GM12878 (cell line): ENCODE measurements around the gene SPSB3. TPM values are rescaled to one million over a fixed set of nuclear protein-coding genes. Genes with fewer than 3 reads are reported as not detected.

Experiments used
- ATAC-seq: fragments of 200-7000 bp; cut with Tn5 transposase; 3 replicates; pipeline ENCODE4 v1.9.1; 2020; ENCODE audit warnings: mild to moderate bottlenecking, moderate library complexity
- BruUV-seq: library from RNA; stranded (reverse); fragments of 400-500 nt; replicated peaks from 2 replicates; lab custom pipeline; 2021; lab: Mats Ljungman, UMichigan
- CTCF ChIA-PET: fragments of 300-600 bp; sonication (Branson Sonifier 250); formaldehyde crosslinking; extraction: SDS; loops from one replicate; lab custom pipeline; 2021; ENCODE audit warnings: inconsistent platforms; lab: Yijun Ruan, JAX
- POLR2A ChIA-PET: fragments of 350-600 bp; formaldehyde crosslinking; extraction: SDS; loops from one replicate; lab custom pipeline; 2021; ENCODE audit warnings: inconsistent platforms; lab: Charles Lee
- RAD21 ChIA-PET: fragments of 300-600 bp; sonication (Branson Sonifier 250); formaldehyde crosslinking; loops from one replicate; lab custom pipeline; 2023; ENCODE audit warnings: antibody characterized with exemption; ENCODE audit not compliant: unreplicated experiment; lab: Charles Lee
- SMC1A ChIA-PET: fragments of 300-600 bp; sonication (Branson Sonifier 250); formaldehyde crosslinking; loops from one replicate; lab custom pipeline; 2023; ENCODE audit not compliant: unreplicated experiment, uncharacterized antibody; lab: Charles Lee
- DNase-seq: peaks from one replicate; pipeline ENCODE4 v3.0.0-alpha.2; 2011; ENCODE audit warnings: low read depth, low spot score
- FAIRE-seq: peaks from 3 replicates; lab custom pipeline; 2011; peaks lifted over from hg19 to GRCh38; lab: Jason Lieb, UNC
- H2AFZ ChIP-seq: 2 replicates; pipeline ENCODE4 v1.6.0; 2011; ENCODE audit warnings: low read depth, low read length, control low read depth; ENCODE audit not compliant: control insufficient read depth
- H3K27ac ChIP-seq: 2 replicates; pipeline ENCODE4 v1.5.1; 2011; ENCODE audit warnings: control low read depth; ENCODE audit not compliant: control insufficient read depth, insufficient read depth
- H3K27me3 ChIP-seq, 2 experiments: replicated peaks in 1 of 2; 2 replicates each; pipeline versions ENCODE4 v1.6.0 to v1.6.1; 2011; ENCODE audit warnings: low read length in 1 of 2; ENCODE audit not compliant: control insufficient read depth in 2 of 2, insufficient read depth in 2 of 2
- H3K36me3 ChIP-seq, 2 experiments: 2 replicates each; pipeline ENCODE4 v1.5.1; 2011; ENCODE audit warnings: low read length in 1 of 2; ENCODE audit not compliant: control insufficient read depth in 2 of 2, insufficient read depth in 2 of 2
- H3K4me1 ChIP-seq: 2 replicates; pipeline ENCODE4 v1.6.1; 2011; ENCODE audit warnings: mild to moderate bottlenecking, low read length, moderate library complexity, mixed read lengths; ENCODE audit not compliant: control insufficient read depth, insufficient read depth
- H3K4me2 ChIP-seq: 2 replicates; pipeline ENCODE4 v1.6.0; 2011; ENCODE audit warnings: control low read depth; ENCODE audit not compliant: control insufficient read depth, insufficient read depth
- H3K4me3 ChIP-seq: fragments of 200-600 bp; sonication (generic); 2 replicates; pipeline ENCODE4 v1.5.1; 2016
- H3K79me2 ChIP-seq: 2 replicates; pipeline ENCODE4 v1.6.0; 2011; ENCODE audit warnings: low read length; ENCODE audit not compliant: control insufficient read depth, insufficient read depth
- H3K9ac ChIP-seq: 2 replicates; pipeline ENCODE4 v1.8.0; 2011; ENCODE audit warnings: low read length, control low read depth, mixed read lengths; ENCODE audit not compliant: control insufficient read depth, insufficient read depth
- H3K9me3 ChIP-seq: replicated peaks from 3 replicates; pipeline ENCODE4 v1.5.1; 2011; ENCODE audit warnings: mild to moderate bottlenecking, low read length; ENCODE audit not compliant: control insufficient read depth, insufficient read depth
- H4K20me1 ChIP-seq: 2 replicates; pipeline ENCODE4 v1.6.0; 2011; ENCODE audit not compliant: control insufficient read depth, insufficient read depth
- HDAC2 ChIP-seq: fragments of 200-600 bp; sonication (generic); IDR thresholded peaks from 2 replicates; pipeline ENCODE4 v1.6.1; 2017
- IRF4 ChIP-seq: IDR thresholded peaks from 2 replicates; pipeline ENCODE4 v1.6.1; 2011; ENCODE audit warnings: low read depth, low read length
- LARP7 ChIP-seq: fragments of 450-650 bp; IDR thresholded peaks from 2 replicates; pipeline ENCODE4 v1.6.1; 2017; ENCODE audit warnings: mild to moderate bottlenecking
- MXI1 ChIP-seq: fragments of 150-350 bp; IDR thresholded peaks from 2 replicates; pipeline ENCODE4 v1.6.1; 2011; ENCODE audit warnings: low read depth, mild to moderate bottlenecking, inconsistent platforms, low read length, improper control_type of control experiment
- NFIC ChIP-seq: IDR thresholded peaks from 2 replicates; pipeline ENCODE4 v1.6.1; 2012; ENCODE audit warnings: low read depth, mild to moderate bottlenecking, inconsistent platforms, low read length, moderate library complexity
- POLR2AphosphoS5 ChIP-seq: IDR thresholded peaks from 2 replicates; pipeline ENCODE4 v1.6.1; 2011; ENCODE audit warnings: mild to moderate bottlenecking, low read length, inconsistent platforms
- RAD21 ChIP-seq: IDR thresholded peaks from 2 replicates; pipeline ENCODE4 v1.6.1; 2011; ENCODE audit warnings: mild to moderate bottlenecking, low read depth, low read length, moderate library complexity; ENCODE audit not compliant: insufficient read depth
- RCOR1 ChIP-seq: conservative IDR thresholded peaks from 2 replicates; pipeline ENCODE4 v1.6.1; 2012; ENCODE audit warnings: low read depth, low read length, improper control_type of control experiment
- SPI1 ChIP-seq: IDR thresholded peaks from 2 replicates; pipeline ENCODE4 v1.6.1; 2011; ENCODE audit warnings: low read depth, mild to moderate bottlenecking, low read length, moderate library complexity, borderline replicate concordance; ENCODE audit not compliant: insufficient read depth
- YBX1 ChIP-seq: fragments of 450-650 bp; IDR thresholded peaks from 2 replicates; pipeline ENCODE4 v1.6.1; 2016; ENCODE audit warnings: antibody characterized with exemption
- ZSCAN29 ChIP-seq: fragments of 450-650 bp; IDR thresholded peaks from 2 replicates; pipeline ENCODE4 v1.6.1; 2017; ENCODE audit warnings: mild to moderate bottlenecking, moderate library complexity
- WGBS: methylation state at CpG from one replicate; pipeline ENCODE4 v1.1.6; 2016; ENCODE audit warnings: low lambda C conversion rate; ENCODE audit not compliant: insufficient replicate concordance, insufficient coverage; ENCODE audit errors: missing lambda C conversion rate; 5-methylcytosine and 5-hydroxymethylcytosine counted together
- in situ Hi-C: fragments of 300-500 bp; cut with MboI; formaldehyde crosslinking; loops from 9 replicates; pipeline ENCODE4 v1.14.3; 2018; ENCODE audit warnings: mixed read lengths
- intact Hi-C: fragments of 100-400 bp; cut with micrococcal nuclease; formaldehyde crosslinking; loops from one replicate; pipeline ENCODE4 v1.14.2; 2022; ENCODE audit not compliant: unreplicated experiment
- polyA plus RNA-seq, 11 experiments: library from polyadenylated mRNA; depleted of rRNA in 4 of 11; unstranded in 6 of 11; stranded (reverse) in 5 of 11; fragments of >200 nt; fragmentation: Nextera tagmentation in 4 of 11; fragmentation: Illumina TruSeq in 1 of 11; extraction: Ambion mirVana in 4 of 11; extraction: Trizol in 1 of 11; gene quantifications; 1 replicate in 1 of 11; 2 replicates in 10 of 11; pipeline versions ENCODE4 v1.2.1 to v1.2.3, GENCODE V29; 2011 to 2016; ENCODE audit warnings: inconsistent platforms in 2 of 11, missing spikeins in 2 of 11, low read depth in 1 of 11
- total RNA-seq, 4 experiments: library from RNA; depleted of rRNA in 3 of 4; stranded (reverse); fragments of >200 nt in 3 of 4; fragmentation: Illumina TruSeq in 1 of 4; extraction: Trizol in 1 of 4; gene quantifications; 2 replicates each; pipeline versions ENCODE4 v1.2.1 to v1.2.3, GENCODE V29; 2013 to 2021
- TF ChIP-seq, protein P1 (sequence below): IDR thresholded peaks from 2 replicates; pipeline ENCODE4 v1.6.1; 2011; ENCODE audit warnings: mild to moderate bottlenecking, low read depth, low read length, moderate library complexity; ENCODE audit not compliant: insufficient replicate concordance
- TF ChIP-seq, protein P2 (sequence below): IDR thresholded peaks from 2 replicates; pipeline ENCODE4 v1.6.1; 2011; ENCODE audit warnings: borderline replicate concordance, low read depth, mild to moderate bottlenecking, moderate library complexity, low read length; ENCODE audit not compliant: insufficient read depth, poor library complexity, severe bottlenecking
- TF ChIP-seq, protein P3 (sequence below): IDR thresholded peaks from 2 replicates; pipeline ENCODE4 v1.6.1; 2012; ENCODE audit warnings: low read depth, low read length, improper control_type of control experiment
- TF ChIP-seq, protein P4 (sequence below): fragments of 450-650 bp; IDR thresholded peaks from 2 replicates; pipeline ENCODE4 v1.6.1; 2017; ENCODE audit warnings: low read depth, mild to moderate bottlenecking, moderate library complexity
- TF ChIP-seq, protein P5 (sequence below): IDR thresholded peaks from 2 replicates; pipeline ENCODE4 v1.6.1; 2012; ENCODE audit warnings: low read length, inconsistent platforms

Gene SPSB3
- total and polyA plus RNA-seq, 10 of the 15 experiments (the other 5 are each of a cell fraction or from before 2014, with no cell fraction given): 0.31 to 26.9 (median 14.0) TPM

DNA sequence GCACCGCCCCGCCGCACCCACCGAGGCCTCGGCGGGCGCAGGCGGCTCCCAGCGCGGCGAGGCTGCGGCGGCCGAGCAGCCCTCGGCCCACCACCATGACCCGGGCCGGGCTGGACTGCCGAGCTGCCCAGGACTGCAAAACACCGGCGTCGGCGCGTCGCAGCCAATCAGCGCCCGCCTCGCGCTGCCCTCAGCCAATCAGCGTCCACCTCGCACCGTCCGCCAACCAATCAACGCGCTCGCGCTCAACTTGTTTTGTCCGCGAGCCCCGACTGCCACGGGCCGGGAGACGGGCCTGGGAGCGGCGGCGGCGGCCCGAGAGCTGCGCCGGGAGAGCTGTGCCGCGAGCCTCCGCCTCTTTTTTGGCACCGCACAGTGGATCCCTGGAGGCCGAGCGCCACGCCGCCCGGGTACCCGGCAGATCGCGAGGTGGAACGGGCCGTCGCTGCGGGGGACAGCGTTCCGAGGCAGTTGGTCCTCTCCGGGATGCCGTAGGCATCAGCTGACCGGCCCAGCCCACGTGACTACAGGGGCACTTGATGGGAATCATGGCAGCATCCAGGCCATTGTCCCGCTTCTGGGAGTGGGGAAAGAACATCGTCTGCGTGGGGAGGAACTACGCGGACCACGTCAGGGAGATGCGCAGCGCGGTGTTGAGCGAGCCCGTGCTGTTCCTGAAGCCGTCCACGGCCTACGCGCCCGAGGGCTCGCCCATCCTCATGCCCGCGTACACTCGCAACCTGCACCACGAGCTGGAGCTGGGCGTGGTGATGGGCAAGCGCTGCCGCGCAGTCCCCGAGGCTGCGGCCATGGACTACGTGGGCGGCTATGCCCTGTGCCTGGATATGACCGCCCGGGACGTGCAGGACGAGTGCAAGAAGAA lies 44.6 kb upstream of the SPSB3 start, which contains the start of the genes FAHD1 and HAGH:
FAHD1 (plus strand) TSS at position 516 of the 883 bp plus-strand sequence; CDS start at position 549, 33 bp downstream.
HAGH (minus strand) TSS at position 135 of the 883 bp plus-strand sequence; CDS start at position 97, 38 bp downstream.
- H3K79me2 ChIP-seq: peaks cover 17% of the 10 kb centered on the region
- H2AFZ ChIP-seq: peak within 1 kb of the TSS; percentile 99
- DNase-seq (peak; percentile 66), FAIRE-seq (peak; percentile 75), ATAC-seq (peak; percentile 96)
- H3K4me2 ChIP-seq: peak within 1 kb of the TSS; percentile 83
- SMC1A ChIA-PET: no interaction called here
- CTCF ChIA-PET: interaction anchor here (0.6 to 1.0 kb wide), 2 partner anchors 44 to 1276 kb away, joined by 3 to 4 read pairs; partner anchors contain the start of gene NUBP2
- peaks cover 4% of the 10 kb centered on the region; the same call in 1 of the 2 replicates for H3K4me1 ChIP-seq
- H3K4me3 ChIP-seq: peak within 1 kb of the TSS; percentile 82
- H3K27me3 ChIP-seq: no peaks in the 10 kb centered on the region
- no peaks in the 10 kb centered on the region for H3K36me3 ChIP-seq
- BruUV-seq: no TSS peak
- no peaks in the 10 kb centered on the region for H4K20me1 ChIP-seq
- WGBS: under 1% methylated on average over 95 of the region's 104 CpGs
- POLR2A ChIA-PET: interaction anchor here (0.6 to 2.4 kb wide), 2 partner anchors 44 to 954 kb away, joined by 4 to 8 read pairs; partner anchors contain the start of genes NUBP2 and SPSB3
- peak within 1 kb of the TSS; percentile 38 for H3K27ac ChIP-seq
- no peaks in the 10 kb centered on the region for H3K9me3 ChIP-seq
- RAD21 ChIA-PET: interaction anchor here (0.8 to 1.2 kb wide), 3 partner anchors 44 to 156 kb away, joined by 3 to 5 read pairs (median 4); partner anchors contain the start of genes NUBP2 and SPSB3
- intact Hi-C loops: loop anchor here (2.0 kb wide), 1 partner anchor 44 kb away; the partner anchor contains the start of genes NUBP2 and SPSB3
- peak within 1 kb of the TSS; percentile 77 for H3K9ac ChIP-seq
- in situ Hi-C loops: no loop called here
- TF ChIP-seq MXI1 (peak; percentile 85; the same call in 1 of the 2 replicates), ZSCAN29 (no peak), RAD21 (no peak), NFIC (peak; percentile 89; the same call in 1 of the 2 replicates), YBX1 (no peak), SPI1 (no peak), LARP7 (peak; percentile 73), POLR2AphosphoS5 (peak; percentile 84; the same call in 1 of the 2 replicates), HDAC2 (peak; percentile 93), RCOR1 (no peak), IRF4 (peak; percentile 62)
- TF ChIP-seq, protein P1, sequence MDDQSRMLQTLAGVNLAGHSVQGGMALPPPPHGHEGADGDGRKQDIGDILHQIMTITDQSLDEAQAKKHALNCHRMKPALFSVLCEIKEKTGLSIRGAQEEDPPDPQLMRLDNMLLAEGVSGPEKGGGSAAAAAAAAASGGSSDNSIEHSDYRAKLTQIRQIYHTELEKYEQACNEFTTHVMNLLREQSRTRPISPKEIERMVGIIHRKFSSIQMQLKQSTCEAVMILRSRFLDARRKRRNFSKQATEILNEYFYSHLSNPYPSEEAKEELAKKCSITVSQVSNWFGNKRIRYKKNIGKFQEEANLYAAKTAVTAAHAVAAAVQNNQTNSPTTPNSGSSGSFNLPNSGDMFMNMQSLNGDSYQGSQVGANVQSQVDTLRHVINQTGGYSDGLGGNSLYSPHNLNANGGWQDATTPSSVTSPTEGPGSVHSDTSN: peak; percentile 71
- TF ChIP-seq, protein P2, sequence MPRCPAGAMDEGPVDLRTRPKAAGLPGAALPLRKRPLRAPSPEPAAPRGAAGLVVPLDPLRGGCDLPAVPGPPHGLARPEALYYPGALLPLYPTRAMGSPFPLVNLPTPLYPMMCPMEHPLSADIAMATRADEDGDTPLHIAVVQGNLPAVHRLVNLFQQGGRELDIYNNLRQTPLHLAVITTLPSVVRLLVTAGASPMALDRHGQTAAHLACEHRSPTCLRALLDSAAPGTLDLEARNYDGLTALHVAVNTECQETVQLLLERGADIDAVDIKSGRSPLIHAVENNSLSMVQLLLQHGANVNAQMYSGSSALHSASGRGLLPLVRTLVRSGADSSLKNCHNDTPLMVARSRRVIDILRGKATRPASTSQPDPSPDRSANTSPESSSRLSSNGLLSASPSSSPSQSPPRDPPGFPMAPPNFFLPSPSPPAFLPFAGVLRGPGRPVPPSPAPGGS: no peak
- TF ChIP-seq, protein P3, sequence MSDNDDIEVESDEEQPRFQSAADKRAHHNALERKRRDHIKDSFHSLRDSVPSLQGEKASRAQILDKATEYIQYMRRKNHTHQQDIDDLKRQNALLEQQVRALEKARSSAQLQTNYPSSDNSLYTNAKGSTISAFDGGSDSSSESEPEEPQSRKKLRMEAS: peak; percentile 96
- TF ChIP-seq, protein P4, sequence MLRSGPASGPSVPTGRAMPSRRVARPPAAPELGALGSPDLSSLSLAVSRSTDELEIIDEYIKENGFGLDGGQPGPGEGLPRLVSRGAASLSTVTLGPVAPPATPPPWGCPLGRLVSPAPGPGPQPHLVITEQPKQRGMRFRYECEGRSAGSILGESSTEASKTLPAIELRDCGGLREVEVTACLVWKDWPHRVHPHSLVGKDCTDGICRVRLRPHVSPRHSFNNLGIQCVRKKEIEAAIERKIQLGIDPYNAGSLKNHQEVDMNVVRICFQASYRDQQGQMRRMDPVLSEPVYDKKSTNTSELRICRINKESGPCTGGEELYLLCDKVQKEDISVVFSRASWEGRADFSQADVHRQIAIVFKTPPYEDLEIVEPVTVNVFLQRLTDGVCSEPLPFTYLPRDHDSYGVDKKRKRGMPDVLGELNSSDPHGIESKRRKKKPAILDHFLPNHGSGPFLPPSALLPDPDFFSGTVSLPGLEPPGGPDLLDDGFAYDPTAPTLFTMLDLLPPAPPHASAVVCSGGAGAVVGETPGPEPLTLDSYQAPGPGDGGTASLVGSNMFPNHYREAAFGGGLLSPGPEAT: peak; percentile 100
- TF ChIP-seq, protein P5, sequence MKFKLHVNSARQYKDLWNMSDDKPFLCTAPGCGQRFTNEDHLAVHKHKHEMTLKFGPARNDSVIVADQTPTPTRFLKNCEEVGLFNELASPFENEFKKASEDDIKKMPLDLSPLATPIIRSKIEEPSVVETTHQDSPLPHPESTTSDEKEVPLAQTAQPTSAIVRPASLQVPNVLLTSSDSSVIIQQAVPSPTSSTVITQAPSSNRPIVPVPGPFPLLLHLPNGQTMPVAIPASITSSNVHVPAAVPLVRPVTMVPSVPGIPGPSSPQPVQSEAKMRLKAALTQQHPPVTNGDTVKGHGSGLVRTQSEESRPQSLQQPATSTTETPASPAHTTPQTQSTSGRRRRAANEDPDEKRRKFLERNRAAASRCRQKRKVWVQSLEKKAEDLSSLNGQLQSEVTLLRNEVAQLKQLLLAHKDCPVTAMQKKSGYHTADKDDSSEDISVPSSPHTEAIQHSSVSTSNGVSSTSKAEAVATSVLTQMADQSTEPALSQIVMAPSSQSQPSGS: no peak
